ENCODE results near the gene SELENOH.

Gene SELENOH

DNA sequence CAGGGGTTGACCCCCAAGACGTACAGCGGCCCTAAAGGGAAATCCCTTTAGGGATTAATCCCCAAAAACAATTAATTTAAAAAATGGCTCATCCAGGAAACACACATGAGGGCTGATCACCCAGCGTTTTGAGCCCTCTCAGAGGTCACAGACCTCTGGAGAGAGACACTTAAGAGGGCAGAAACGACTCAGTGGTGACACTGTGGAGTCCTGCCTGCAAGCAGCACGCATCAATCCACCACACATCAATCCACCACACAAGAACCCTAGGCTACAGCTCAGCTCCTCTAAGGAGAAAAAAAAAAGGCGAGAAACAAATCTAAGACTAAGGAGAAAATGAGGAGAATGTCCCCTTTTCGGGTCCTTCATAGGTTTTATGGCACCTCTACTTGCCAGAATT, 12.5 kb upstream of the SELENOH start:
- TF ChIP-seq GATA1 (IDR thresholded peaks at IDR 0.05; ENCODE audit: low read depth, low read length): no peak
- no peak for TF ChIP-seq POLR2A (IDR thresholded peaks at IDR 0.05; ENCODE audit: low read length)
- no peak for DNase-seq

DNA sequence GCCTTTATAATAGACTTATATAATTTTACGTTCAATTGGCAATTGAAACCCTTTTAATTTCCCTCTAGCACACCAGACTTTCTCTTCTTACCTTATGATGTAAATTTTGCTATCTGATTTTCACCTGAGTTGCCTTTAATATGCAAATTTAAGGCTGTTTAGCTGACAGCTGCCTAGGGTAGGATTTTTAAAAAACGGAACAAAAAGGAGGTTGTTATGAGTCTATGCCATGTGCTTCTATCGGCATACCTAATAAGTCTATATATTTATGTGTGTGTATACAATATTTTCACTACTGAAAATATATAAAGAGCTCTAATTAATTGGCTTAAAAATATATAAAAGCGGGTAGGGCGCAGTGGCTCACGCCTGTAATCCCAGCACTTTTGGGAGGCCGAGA, 11.8 kb upstream of the SELENOH start:
- TF ChIP-seq POLR2A (IDR thresholded peaks at IDR 0.05; ENCODE audit: low read length) (no peak), GATA1 (IDR thresholded peaks at IDR 0.05; ENCODE audit: low read depth, low read length) (no peak)
- DNase-seq: no peak

DNA sequence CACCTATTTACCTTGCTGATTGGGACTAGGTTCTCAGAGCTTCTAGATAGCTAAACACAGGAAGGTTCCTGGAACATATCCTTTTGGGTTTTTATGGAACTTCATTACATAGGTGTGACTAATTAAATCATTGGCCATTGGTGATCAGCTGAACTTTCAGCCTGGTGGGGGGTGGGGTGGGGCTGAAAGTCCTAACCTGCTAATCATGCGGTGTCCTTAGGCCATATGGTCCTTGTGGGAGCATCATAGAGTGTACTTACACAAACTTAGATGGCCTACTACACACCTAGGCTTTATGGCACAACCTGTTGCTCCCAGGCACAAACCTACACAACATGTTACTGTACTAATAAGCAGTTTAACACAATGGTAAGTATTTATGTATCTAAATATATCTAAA, 8.6 kb upstream of the SELENOH start:
- no peak for DNase-seq
- TF ChIP-seq POLR2A (IDR thresholded peaks at IDR 0.05; ENCODE audit: low read length) (no peak), GATA1 (IDR thresholded peaks at IDR 0.05; ENCODE audit: low read depth, low read length) (no peak)

DNA sequence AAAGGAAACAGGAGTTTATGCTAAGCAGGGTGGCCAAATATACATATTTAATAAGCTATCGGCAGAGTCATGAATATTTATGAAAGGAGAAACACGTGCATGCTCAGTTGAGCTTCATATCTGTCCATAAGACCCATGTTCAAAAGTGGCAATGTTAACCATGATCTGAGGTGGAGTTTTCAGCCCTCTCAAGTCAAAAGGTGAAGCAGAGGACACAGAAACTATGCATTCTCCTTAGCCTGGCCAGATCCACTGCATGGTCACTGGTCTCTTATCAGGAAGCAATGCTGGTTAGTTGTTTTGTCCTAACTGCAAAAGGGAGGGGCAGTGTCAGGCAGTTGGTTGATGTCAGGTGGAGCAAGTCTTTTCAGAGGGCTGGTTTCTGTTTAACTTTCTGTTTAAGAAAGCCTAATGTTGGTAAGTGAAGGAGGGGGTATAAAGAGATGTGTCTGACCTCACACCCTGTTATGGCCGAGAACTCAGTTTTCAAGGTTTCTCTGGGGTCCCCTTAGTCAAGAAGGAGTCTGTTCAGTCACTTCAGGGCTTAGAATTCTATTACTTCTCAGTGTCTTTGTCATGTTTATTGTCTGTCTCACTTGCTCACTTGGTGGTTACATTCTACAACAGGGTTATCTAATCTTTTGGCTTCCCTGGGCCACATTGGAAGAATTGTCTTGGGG, 5.5 kb upstream of the SELENOH start:
- DNase-seq: peak; percentile 79 to 86
- TF ChIP-seq GATA1 (IDR thresholded peaks at IDR 0.05; ENCODE audit: low read depth, low read length) (no peak), POLR2A (IDR thresholded peaks at IDR 0.05; ENCODE audit: low read length) (no peak)

DNA sequence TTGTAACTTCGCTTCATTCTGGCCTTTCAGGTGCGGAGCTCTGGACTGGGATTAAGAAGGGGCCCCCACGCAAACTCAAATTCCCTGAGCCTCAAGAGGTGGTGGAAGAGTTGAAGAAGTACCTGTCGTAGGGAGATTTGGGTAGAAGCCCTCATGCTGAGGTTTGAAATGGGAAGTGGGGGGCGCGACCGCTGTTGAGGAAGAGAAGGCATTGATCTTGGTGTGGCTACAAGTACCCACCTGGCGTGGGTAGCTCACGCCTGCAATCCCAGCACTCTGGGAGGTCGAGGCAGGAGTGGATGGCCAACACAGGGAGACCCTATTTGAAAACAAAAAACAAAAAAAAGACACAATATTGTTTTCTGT, 779 bp downstream of the SELENOH start:
- DNase-seq: no peak
- TF ChIP-seq GATA1 (IDR thresholded peaks at IDR 0.05; ENCODE audit: low read depth, low read length): no peak
- no peak for TF ChIP-seq POLR2A (IDR thresholded peaks at IDR 0.05; ENCODE audit: low read length)

DNA sequence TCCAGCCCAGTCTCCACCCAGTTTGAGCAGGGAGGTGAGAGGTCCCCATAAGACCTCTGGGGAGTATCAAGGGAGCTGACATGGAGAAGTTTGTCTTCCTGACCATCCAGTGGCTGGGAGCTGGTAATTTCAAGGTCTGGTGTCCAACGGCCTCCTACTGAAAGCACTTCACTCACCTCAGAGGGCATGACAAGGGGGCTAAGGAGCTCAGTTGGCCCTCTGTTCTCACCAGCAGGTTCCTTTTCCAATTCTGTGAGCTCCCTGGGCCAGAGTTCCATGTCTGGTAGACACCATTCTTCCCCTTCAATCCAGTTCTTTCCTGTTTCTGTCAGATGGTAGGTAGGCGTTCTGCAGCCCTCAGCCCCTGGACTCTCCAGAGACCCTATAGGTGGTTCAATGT, 3.1 kb downstream of the SELENOH start:
- TF ChIP-seq GATA1 (IDR thresholded peaks at IDR 0.05; ENCODE audit: low read depth, low read length): no peak
- no peak for TF ChIP-seq POLR2A (IDR thresholded peaks at IDR 0.05; ENCODE audit: low read length)
- no peak for DNase-seq

DNA sequence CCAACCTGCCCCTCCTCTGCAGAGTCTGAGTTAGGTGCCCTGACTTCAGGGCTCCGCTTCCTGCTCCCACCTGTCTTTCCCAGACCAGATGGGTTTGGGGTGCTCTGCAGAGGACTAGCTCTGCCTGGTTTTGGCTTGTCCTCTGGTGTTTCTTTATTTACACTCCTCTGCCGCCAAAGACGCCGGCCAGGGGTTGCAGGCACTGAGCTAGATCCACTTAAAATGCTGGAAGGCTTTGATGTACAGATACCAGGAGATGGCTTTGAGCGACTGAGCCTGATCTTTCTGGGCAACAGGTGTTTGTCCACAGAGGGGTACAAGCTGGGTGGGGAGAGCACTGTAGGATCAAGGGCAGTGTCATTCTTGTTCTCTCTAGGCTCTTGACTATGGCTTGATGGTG, 3.9 kb downstream of the SELENOH start:
- no peak for TF ChIP-seq GATA1 (IDR thresholded peaks at IDR 0.05; ENCODE audit: low read depth, low read length)
- TF ChIP-seq POLR2A (IDR thresholded peaks at IDR 0.05; ENCODE audit: low read length): no peak
- DNase-seq: no peak

DNA sequence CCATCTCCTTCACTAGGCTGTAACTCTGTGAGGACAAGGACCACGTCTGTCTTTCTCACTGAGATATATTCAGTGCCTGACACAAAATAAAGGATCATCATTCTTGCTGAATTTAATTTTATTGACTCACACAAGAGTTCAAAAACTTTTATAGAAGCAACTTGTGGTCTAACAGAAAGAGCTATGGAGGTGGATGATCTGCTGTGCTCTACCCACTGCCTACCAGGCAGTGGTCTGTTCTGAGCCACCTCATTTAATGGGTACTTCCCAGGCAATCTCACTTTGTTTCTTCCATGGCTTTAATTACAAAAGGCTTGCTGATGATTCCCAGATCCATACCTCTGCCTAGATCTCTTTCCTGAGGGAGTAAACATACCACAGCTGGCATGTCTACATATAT, 5.6 kb downstream of the SELENOH start:
- no peak for DNase-seq
- TF ChIP-seq GATA1 (IDR thresholded peaks at IDR 0.05; ENCODE audit: low read depth, low read length) (no peak), POLR2A (IDR thresholded peaks at IDR 0.05; ENCODE audit: low read length) (no peak)

DNA sequence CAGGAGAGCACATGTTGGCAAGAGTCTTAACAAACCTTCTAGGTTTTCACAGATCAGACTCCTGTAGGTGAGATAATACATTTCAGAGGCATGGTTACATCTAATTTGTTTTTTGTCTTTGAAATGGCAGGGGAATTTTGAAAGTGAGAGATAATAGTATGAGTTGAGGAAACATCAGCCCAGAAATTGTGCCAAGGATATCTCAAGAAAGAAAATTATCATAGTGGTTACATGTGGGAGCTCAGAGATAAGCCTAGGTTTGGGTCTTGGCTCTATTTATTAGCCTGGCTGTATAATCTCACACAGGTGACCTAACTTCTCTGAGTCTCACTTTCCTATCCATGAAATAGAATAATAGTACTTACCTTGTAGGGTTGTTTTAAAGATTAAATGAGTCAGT, 9.9 kb downstream of the SELENOH start:
- TF ChIP-seq GATA1 (IDR thresholded peaks at IDR 0.05; ENCODE audit: low read depth, low read length) (no peak), POLR2A (IDR thresholded peaks at IDR 0.05; ENCODE audit: low read length) (no peak)
- DNase-seq: peak; percentile 55 to 80

DNA sequence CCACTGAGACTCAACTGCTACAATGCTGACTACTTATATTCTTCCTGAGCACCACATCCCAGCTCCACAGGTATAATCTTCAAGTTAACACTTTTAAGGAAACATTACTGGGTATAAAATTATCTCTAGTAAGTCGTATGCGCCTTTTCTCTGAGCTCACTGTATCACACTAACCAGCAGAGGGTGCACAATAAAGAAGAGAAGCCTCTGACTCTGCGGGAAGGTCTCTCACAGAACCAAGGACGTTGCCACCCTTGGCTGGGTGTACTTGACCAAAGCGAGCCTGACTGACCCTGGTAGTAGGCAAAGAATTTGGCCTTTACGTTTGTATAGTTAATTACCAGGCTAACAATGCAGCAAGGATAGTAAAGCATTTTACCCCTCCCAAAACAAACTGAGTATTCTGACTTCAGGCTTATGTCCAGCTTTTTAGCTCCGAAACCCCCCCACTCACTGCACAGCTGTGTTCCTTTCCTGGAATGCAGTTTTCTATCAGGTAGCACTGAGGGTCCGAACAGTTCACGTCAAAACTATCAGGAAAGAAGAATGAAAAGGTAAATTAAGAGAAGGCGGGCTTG, 10.5 kb downstream of the SELENOH start, which contains the start of gene BTBD18:
Gene BTBD18 (minus strand): TSS at position 144 of the 578 bp plus-strand sequence. CDS start 631 bp downstream, outside the sequence.
- TF ChIP-seq GATA1 (IDR thresholded peaks at IDR 0.05; ENCODE audit: low read depth, low read length) (no peak), POLR2A (IDR thresholded peaks at IDR 0.05; ENCODE audit: low read length) (no peak)

DNA sequence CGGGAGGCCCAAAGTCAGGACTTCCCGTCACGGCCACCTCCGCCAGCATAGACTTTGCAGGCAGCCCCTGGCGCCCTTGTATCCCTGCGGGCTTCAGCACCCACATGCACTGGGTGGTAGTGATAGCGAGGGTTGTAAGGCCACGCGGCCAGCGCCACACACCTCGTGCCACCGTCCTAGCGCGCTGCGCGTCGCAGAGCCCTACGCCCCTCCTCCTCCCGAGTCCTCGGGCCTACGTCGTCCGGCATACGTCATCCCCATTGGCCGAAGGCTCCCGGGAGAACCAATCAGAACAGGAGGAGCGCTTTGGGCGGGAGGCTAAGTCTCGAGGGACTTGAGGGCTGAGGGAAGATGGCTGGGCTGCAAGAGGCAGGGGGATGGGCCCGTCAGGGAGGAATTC, 11.7 kb downstream of the SELENOH start:
- TF ChIP-seq GATA1 (IDR thresholded peaks at IDR 0.05; ENCODE audit: low read depth, low read length) (no peak), POLR2A (IDR thresholded peaks at IDR 0.05; ENCODE audit: low read length) (no peak)
- no peak for DNase-seq

More for the DNA sequence above, 10.5 kb downstream of the SELENOH start, which contains the start of gene BTBD18:
- DNase-seq: peak; percentile 66

DNA sequence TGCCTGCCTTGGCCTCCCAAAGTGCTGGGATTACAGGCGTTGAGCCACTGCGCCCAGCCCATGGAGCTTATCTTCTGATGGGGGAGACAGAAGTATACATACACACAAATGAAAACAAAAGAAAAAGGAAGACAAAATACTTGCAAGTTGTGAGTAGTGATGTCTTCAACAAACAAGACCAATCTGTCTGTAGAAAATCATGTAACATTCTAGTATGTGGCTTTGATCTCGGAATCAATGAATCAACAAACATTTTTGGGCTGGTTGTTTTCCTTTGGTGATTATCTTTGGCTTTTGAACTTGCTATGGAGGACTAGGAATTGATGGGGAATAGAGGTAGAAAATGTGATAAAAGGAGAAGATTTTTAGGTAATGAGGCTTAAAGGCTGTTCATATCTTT, 16.9 kb downstream of the SELENOH start:
- no peak for DNase-seq
- TF ChIP-seq POLR2A (IDR thresholded peaks at IDR 0.05; ENCODE audit: low read length): no peak
- no peak for TF ChIP-seq GATA1 (IDR thresholded peaks at IDR 0.05; ENCODE audit: low read depth, low read length)

DNA sequence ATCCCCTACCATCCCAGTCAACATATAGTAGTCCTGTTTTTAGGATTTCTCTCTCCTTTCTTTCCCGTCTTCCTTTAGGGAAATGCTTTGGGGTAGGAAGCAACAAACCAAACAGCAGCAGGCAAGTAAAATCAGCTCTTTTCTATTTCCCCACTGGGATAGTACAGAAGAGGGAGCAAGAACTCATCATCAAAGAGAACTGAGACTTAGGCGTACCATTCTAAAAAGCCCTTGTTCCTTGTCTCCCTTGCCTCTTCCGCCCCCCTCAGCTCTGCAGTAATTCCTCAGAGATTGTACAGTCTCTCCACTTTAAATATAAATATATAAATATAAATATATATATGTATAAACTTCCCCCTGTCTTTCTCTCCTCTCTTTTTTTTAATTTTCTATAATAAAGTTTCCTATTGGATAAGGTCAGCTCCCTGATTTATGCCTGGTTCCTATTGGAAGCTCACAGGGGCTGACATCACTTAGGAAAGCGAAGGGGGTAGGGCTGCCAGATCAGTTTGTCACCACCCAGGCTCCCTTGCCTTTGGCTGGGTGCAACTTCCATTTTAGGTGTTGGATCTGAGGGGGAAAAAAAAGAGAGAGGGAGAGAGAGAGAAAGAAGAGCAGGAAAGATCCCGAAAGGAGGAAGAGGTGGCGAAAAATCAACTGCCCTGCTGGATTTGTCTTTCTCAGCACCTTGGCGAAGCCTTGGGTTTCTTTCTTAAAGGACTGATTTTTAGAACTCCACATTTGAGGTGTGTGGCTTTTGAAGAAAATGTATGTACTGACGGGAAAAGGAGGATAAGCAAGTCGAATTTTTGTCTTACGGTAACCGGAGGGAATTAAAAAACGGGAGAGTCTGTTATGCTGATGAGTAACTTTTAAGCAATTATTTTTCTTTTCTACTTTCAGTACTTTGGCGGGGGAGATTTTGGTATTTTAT, 20.3 kb downstream of the SELENOH start, which contains the start of gene CTNND1:
Gene CTNND1 (plus strand): TSS at position 502 of the 934 bp plus-strand sequence. CDS start 29,677 bp downstream, outside the sequence.
- peak; percentile 89 to 90 for DNase-seq

More for the DNA sequence above, 20.3 kb downstream of the SELENOH start, which contains the start of gene CTNND1:
- TF ChIP-seq POLR2A (IDR thresholded peaks at IDR 0.05; ENCODE audit: low read length): peak; percentile 84
- TF ChIP-seq GATA1 (IDR thresholded peaks at IDR 0.05; ENCODE audit: low read depth, low read length): no peak

Data from erythroblast (primary cell).